Activated naive CD8-positive, alpha-beta T cell treated with anti-CD3 and anti-CD28 coated beads, Interleukin-2, amount 10 ng/mL, durations not matched to agents 7 days and 5 days (primary cell): ENCODE results near the gene FXYD7. TPM values are rescaled to one million over a fixed set of nuclear protein-coding genes. Genes with fewer than 3 reads are reported as not detected.
"Not testable (repeated sequence)": the region's sequence is repeated elsewhere in the genome, so short reads cannot be mapped to it uniquely, and the experiment has no call there.

Experiments
- ATAC-seq: fragments of 150-1000 bp; cut with Tn5 transposase; one replicate; pipeline ENCODE4 v1.10.0; 2021; ENCODE audit warnings: low read depth, moderate library complexity
- POLR2A ChIA-PET: fragments of 350-600 bp; sonication (Branson Sonifier 250); formaldehyde crosslinking; loops from one replicate; lab custom pipeline; 2021; ENCODE audit warnings: antibody characterized with exemption; lab: Charles Lee
- DNase-seq: peaks from one replicate; pipeline ENCODE4 v3.0.0; 2021
- H3K27ac Mint-ChIP-seq: one replicate; pipeline ENCODE4 v1.8.0; 2022; ENCODE audit warnings: mild to moderate bottlenecking, mixed read lengths
- H3K27me3 Mint-ChIP-seq: one replicate; pipeline ENCODE4 v1.8.0; 2022; ENCODE audit warnings: mild to moderate bottlenecking, moderate library complexity, mixed read lengths
- H3K36me3 Mint-ChIP-seq: one replicate; pipeline ENCODE4 v1.8.0; 2021; ENCODE audit warnings: mild to moderate bottlenecking, mixed read lengths
- H3K4me1 Mint-ChIP-seq: one replicate; pipeline ENCODE4 v1.8.0; 2021; ENCODE audit warnings: mixed read lengths
- H3K4me3 Mint-ChIP-seq: one replicate; pipeline ENCODE4 v1.8.0; 2022; ENCODE audit warnings: mild to moderate bottlenecking, moderate library complexity, mixed read lengths
- H3K9me3 Mint-ChIP-seq: one replicate; pipeline ENCODE4 v1.8.0; 2021; ENCODE audit warnings: mixed read lengths
- total RNA-seq, 2 experiments: library from RNA; stranded (reverse); gene quantifications; one replicate each; pipeline ENCODE4 v1.2.3, GENCODE V29; 2021

FXYD7 gene
- total RNA-seq, 2 experiments from 2014 or later, result 5.3 to 6.5 TPM

- Mint-ChIP-seq H3K36me3 (peaks cover 33% of the 10 kb centered on the region), H3K9me3 (peaks cover 2% of the 10 kb centered on the region), H3K27ac (no peak overlapping the region), H3K27me3 (no peaks in the 10 kb centered on the region), H3K4me3 (no peak overlapping the region), H3K4me1 (peaks cover 30% of the 10 kb centered on the region)
- ATAC-seq (no peak), DNase-seq (no peak)
- POLR2A ChIA-PET, result no interaction called here
Measured at GRCh38 chr19:35176181-35176570, 33.1 kb downstream of the FXYD7 start.

GRCh38 chr19:35177377-35178274 lies 34.6 kb downstream of the FXYD7 start:
- H3K27me3 Mint-ChIP-seq, result no peaks in the 10 kb centered on the region
- POLR2A ChIA-PET, result interaction anchor here (0.6 to 1.5 kb wide), 3 partner anchors 8 to 32 kb away, joined by 3 to 4 read pairs (median 3); no protein-coding TSS in a partner anchor
- no peak for ATAC-seq
- no peak overlapping the region for H3K4me3 Mint-ChIP-seq
- peaks cover 25% of the 10 kb centered on the region for H3K4me1 Mint-ChIP-seq
- peaks cover 2% of the 10 kb centered on the region for H3K9me3 Mint-ChIP-seq
- peaks cover 20% of the 10 kb centered on the region for H3K36me3 Mint-ChIP-seq
- DNase-seq, result no peak
- H3K27ac Mint-ChIP-seq, result no peak overlapping the region

GRCh38 chr19:35178701-35179100 lies 35.6 kb downstream of the FXYD7 start:
- Mint-ChIP-seq H3K36me3 (peaks cover 12% of the 10 kb centered on the region), H3K27me3 (peaks cover under 1% of the 10 kb centered on the region), H3K4me1 (peaks cover 25% of the 10 kb centered on the region), H3K4me3 (no peak overlapping the region), H3K27ac (no peak overlapping the region), H3K9me3 (peaks cover 6% of the 10 kb centered on the region)
- ATAC-seq (no peak), DNase-seq (no peak)
- POLR2A ChIA-PET, result interaction anchor here (0.6 to 1.7 kb wide), 4 partner anchors 9 to 28 kb away, joined by 3 to 5 read pairs (median 3); partner anchors contain the start of gene FXYD5

DNA sequence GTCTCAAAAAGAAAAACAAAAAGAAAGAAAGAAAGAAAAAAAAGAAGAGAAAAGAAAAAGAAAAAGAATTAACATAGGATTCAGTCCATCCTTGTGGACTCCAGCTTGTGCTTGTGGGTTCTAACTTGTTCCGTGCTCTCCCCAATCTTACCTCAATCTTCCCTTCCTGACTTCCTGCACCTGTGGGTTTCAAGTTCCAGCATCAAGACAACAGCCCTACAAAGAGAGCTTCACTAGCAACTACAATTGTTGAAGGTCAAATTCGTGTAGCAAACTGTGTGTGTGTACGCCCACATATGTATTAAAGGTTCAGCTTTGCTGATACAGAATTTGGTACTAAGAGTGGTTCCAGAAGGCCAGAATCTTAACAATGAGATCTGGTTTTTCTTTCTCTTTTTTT lies 36.8 kb downstream of the FXYD7 start:
- peaks cover 6% of the 10 kb centered on the region for H3K36me3 Mint-ChIP-seq
- peak; percentile 47 for ATAC-seq
- POLR2A ChIA-PET, result interaction anchor here (0.9 to 1.7 kb wide), 6 partner anchors 8 to 32 kb away, joined by 3 to 6 read pairs (median 3); partner anchors contain the start of gene FXYD5
- DNase-seq, result no peak
- peaks cover 10% of the 10 kb centered on the region for H3K9me3 Mint-ChIP-seq
- peak overlapping the region; percentile 39 for H3K27ac Mint-ChIP-seq
- peaks cover 25% of the 10 kb centered on the region for H3K4me1 Mint-ChIP-seq
- H3K4me3 Mint-ChIP-seq, result peak overlapping the region; percentile 41
- peaks cover 3% of the 10 kb centered on the region for H3K27me3 Mint-ChIP-seq

GRCh38 chr19:35181387-35181786 lies 38.3 kb downstream of the FXYD7 start:
- H3K4me3 Mint-ChIP-seq, result no peak overlapping the region
- DNase-seq (no peak), ATAC-seq (no peak)
- peaks cover 3% of the 10 kb centered on the region for H3K27me3 Mint-ChIP-seq
- peaks cover 19% of the 10 kb centered on the region for H3K4me1 Mint-ChIP-seq
- H3K27ac Mint-ChIP-seq, result no peak overlapping the region
- peaks cover 10% of the 10 kb centered on the region for H3K9me3 Mint-ChIP-seq
- H3K36me3 Mint-ChIP-seq, result peaks cover 6% of the 10 kb centered on the region
- POLR2A ChIA-PET, result interaction anchor here (1.0 to 1.2 kb wide), 2 partner anchors 13 to 31 kb away, joined by 4 read pairs; no protein-coding TSS in a partner anchor

- Mint-ChIP-seq H3K9me3 (peaks cover 10% of the 10 kb centered on the region), H3K4me1 (peaks cover 13% of the 10 kb centered on the region), H3K27ac (no peak overlapping the region), H3K4me3 (no peak overlapping the region), H3K27me3 (peaks cover 4% of the 10 kb centered on the region), H3K36me3 (peaks cover 6% of the 10 kb centered on the region)
- no peak for DNase-seq
- no peak for ATAC-seq
- POLR2A ChIA-PET, result interaction anchor here (0.5 kb wide), 1 partner anchor 27 kb away, joined by 3 read pairs; no protein-coding TSS in a partner anchor
Measured at GRCh38 chr19:35184267-35184666, 41.2 kb downstream of the FXYD7 start.

- Mint-ChIP-seq H3K4me1 (peaks cover 8% of the 10 kb centered on the region), H3K9me3 (peaks cover 10% of the 10 kb centered on the region), H3K27ac (no peak overlapping the region), H3K27me3 (peaks cover 5% of the 10 kb centered on the region), H3K4me3 (no peak overlapping the region), H3K36me3 (peaks cover 6% of the 10 kb centered on the region)
- ATAC-seq, result no peak
- POLR2A ChIA-PET, result no interaction called here
- DNase-seq, result no peak
Measured at GRCh38 chr19:35184884-35185283, 41.8 kb downstream of the FXYD7 start.

GRCh38 chr19:35194012-35194984 lies 51.2 kb downstream of the FXYD7 start:
- POLR2A ChIA-PET, result interaction anchor here (1.3 kb wide), 1 partner anchor 12 kb away, joined by 3 read pairs; no protein-coding TSS in a partner anchor
- Mint-ChIP-seq H3K4me1 (peaks cover 5% of the 10 kb centered on the region), H3K27ac (no peak overlapping the region), H3K36me3 (peaks cover 12% of the 10 kb centered on the region), H3K9me3 (peaks cover 7% of the 10 kb centered on the region), H3K4me3 (no peak overlapping the region), H3K27me3 (peaks cover 12% of the 10 kb centered on the region)
- DNase-seq (no peak), ATAC-seq (no peak)

DNA sequence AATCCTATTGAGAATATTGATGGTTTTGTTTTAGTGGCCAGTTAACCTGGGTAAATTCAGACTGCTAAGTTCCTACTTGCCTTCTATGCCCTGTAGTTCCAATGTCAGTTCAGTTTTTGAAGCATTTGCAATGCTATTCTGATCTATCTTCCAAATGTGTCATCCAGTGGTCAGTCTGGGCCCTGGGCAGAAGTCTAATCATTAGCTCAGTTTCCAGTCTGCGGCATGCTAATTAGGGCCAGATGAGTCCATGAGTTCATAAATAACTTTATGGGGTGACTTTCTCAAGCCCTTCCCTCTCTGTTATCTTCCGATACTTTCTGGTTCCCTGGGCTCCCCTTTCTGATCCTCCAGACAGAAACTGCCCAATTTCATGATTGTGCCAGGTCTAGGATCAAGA lies 52.8 kb downstream of the FXYD7 start:
- H3K27ac Mint-ChIP-seq, result no peak overlapping the region

GRCh38 chr19:35196861-35197260 lies 53.8 kb downstream of the FXYD7 start:
- DNase-seq, ATAC-seq, H3K36me3 Mint-ChIP-seq, H3K27ac Mint-ChIP-seq, H3K9me3 Mint-ChIP-seq, H3K4me3 Mint-ChIP-seq, POLR2A ChIA-PET, H3K27me3 Mint-ChIP-seq: not testable (repeated sequence)
- H3K4me1 Mint-ChIP-seq, result peaks cover 12% of the 10 kb centered on the region

More for the DNA sequence above, 52.8 kb downstream of the FXYD7 start:
- no peak for ATAC-seq
- peaks cover 4% of the 10 kb centered on the region for H3K27me3 Mint-ChIP-seq
- peaks cover 7% of the 10 kb centered on the region for H3K9me3 Mint-ChIP-seq
- H3K4me1 Mint-ChIP-seq, result peaks cover 7% of the 10 kb centered on the region
- DNase-seq, result no peak
- peaks cover 12% of the 10 kb centered on the region for H3K36me3 Mint-ChIP-seq
- no peak overlapping the region for H3K4me3 Mint-ChIP-seq
- POLR2A ChIA-PET, result no interaction called here

DNA sequence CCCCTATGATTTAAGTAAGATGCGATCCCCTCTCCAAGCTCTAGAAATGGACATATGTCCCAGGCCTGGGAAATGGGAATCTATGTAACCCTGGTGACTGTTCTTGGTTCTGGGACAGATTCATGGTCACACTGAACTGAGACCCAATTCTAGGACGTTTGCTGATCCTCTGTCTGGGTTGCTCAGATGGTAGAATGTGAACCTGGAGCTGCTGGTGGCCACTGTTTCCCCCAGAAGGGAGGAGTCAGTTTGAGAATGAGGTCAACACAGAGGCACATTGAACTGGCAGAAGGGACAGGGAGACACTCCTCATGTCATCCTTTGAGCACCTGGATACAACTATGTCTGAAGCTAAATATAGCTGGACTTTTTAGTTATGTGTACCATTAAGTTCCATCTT lies 56.4 kb downstream of the FXYD7 start:
- H3K36me3 Mint-ChIP-seq, result peaks cover 2% of the 10 kb centered on the region
- H3K27me3 Mint-ChIP-seq, result peaks cover 4% of the 10 kb centered on the region
- peaks cover 5% of the 10 kb centered on the region for H3K9me3 Mint-ChIP-seq
- DNase-seq (no peak), ATAC-seq (no peak)
- no peak overlapping the region for H3K4me3 Mint-ChIP-seq
- no peak overlapping the region for H3K27ac Mint-ChIP-seq
- H3K4me1 Mint-ChIP-seq, result peaks cover 23% of the 10 kb centered on the region
- POLR2A ChIA-PET, result interaction anchor here (1.0 to 1.5 kb wide), 3 partner anchors 27 to 46 kb away, joined by 3 to 5 read pairs (median 4); no protein-coding TSS in a partner anchor

GRCh38 chr19:35202722-35203688 lies 60.0 kb downstream of the FXYD7 start:
- H3K27me3 Mint-ChIP-seq, result no peaks in the 10 kb centered on the region
- H3K9me3 Mint-ChIP-seq, result peaks cover 2% of the 10 kb centered on the region
- ATAC-seq (no peak), DNase-seq (no peak)
- POLR2A ChIA-PET, result no interaction called here
- peaks cover 3% of the 10 kb centered on the region for H3K36me3 Mint-ChIP-seq
- peak overlapping the region; percentile 35 for H3K27ac Mint-ChIP-seq
- no peak overlapping the region for H3K4me3 Mint-ChIP-seq
- peaks cover 53% of the 10 kb centered on the region for H3K4me1 Mint-ChIP-seq
